CD4-positive, alpha-beta T cell treated with Interleukin-17A for 4 hours (primary cell): Measurements from ENCODE around the gene PILRA.
"Not testable (repeated sequence)": the region's sequence is repeated elsewhere in the genome, so short reads cannot be mapped to it uniquely, and the experiment has no call there.

Experiments
- DNase-seq: peaks from one replicate; pipeline ENCODE4 v3.0.0-alpha.2; 2020; ENCODE audit warnings: mixed read lengths

Gene PILRA

GRCh38 chr7:100435401-100436304, 62.4 kb downstream of the PILRA start:
- DNase-seq, result peak; percentile 71

DNA sequence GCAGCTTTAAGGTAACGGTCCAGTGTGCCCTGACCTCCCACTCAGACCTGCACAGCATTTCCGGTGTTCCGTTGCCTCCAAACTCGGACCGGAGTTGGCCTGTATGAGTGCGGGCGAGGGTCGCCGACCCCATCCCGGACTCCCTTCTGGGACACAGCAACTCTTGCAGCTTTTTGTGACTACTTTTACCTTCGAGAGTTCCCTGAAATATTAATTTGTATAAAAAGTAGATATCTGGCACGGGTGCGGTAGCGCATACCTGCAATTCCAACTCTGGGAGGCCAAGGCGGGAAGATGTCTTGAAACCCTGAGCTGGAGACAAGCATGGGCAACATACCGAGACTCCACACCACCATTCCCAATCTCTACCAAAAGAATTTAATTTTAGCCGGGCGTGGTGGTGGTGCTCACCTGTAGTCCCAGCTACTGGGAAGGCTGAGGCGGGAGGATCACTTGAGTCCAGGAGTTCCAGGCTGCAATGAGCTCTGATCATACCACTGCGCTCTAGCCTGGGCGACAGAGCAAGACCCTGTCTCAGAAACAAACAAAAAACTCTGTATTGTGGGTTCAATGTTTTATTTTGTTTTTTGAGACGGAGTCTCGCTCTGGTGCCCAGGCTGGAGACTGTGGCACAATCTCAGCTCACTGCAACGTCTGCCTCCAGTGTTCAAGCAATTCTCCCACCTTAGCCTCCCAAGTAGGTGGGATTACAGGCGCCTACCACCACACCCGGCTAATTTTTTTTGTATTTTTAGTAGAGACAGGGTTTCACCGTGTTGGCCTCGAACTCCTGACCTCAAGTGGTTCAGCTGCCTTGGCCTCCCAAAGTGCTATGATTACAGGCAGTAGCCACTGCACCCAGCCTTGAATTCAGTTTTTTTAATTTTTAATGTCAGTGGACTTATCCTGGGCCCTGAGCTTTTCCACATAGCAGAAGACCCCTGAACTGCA, 64.1 kb downstream of the PILRA start:
- DNase-seq, result no peak

GRCh38 chr7:100438172-100438571, 64.9 kb downstream of the PILRA start:
- DNase-seq, result no peak

DNA sequence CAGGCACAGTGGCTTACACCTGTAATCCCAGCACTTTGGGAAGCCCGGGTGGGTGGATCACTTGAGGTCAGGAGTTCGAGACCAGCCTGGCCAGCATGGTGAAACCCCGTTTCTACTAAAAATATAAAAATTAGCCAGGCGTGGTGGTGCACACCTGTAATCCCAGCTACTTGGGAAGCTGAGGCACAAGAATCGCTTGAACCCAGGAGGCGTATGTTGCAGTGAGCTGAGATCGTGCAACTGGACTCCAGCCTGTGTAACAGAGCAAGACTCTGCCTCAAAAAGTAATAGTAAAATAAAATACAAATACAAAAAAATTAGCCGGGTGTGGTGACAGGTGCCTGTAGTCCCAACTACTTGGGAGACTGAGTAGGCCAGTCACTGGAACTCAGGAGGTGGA, 65.4 kb downstream of the PILRA start:
- DNase-seq, result not testable (repeated sequence)

GRCh38 chr7:100439244-100439643, 66.0 kb downstream of the PILRA start:
- DNase-seq, result not testable (repeated sequence)

GRCh38 chr7:100441641-100442535, 68.6 kb downstream of the PILRA start:
- DNase-seq, result no peak

DNA sequence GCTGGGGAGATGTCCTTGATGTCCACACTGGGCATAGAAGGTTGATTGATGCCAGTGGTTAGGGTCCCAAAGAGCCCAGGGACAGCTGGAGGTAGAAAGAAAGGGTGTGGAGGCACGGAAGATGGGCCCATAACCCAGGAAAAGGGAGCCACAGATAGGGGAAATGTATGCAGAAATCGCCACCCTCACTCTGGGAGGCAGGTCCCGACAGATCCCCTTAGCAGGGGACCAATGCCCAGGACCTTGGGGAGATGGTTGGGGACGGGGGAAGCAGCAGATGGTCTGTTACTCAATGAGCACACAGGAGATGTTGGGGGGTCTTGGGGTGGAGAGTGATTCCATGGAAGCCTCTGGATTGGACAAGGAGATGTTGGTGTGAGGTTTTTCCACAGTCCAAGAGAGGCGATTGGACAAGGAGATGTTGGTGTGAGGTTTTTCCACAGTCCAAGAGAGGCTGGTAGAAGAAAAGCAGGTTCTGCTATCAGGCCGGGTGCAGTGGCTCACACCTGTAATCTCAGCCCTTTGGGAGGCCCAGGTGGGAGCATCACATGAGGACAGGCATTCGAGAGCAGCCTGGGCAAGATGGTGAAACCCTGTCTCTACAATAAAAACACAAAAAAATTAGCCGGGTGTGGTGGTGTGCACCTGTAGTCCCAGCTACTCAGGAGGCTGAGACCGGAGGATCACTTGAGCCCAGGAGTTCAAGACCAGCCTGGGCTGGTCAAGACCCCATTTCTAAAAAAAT, 70.0 kb downstream of the PILRA start:
- no peak for DNase-seq

DNA sequence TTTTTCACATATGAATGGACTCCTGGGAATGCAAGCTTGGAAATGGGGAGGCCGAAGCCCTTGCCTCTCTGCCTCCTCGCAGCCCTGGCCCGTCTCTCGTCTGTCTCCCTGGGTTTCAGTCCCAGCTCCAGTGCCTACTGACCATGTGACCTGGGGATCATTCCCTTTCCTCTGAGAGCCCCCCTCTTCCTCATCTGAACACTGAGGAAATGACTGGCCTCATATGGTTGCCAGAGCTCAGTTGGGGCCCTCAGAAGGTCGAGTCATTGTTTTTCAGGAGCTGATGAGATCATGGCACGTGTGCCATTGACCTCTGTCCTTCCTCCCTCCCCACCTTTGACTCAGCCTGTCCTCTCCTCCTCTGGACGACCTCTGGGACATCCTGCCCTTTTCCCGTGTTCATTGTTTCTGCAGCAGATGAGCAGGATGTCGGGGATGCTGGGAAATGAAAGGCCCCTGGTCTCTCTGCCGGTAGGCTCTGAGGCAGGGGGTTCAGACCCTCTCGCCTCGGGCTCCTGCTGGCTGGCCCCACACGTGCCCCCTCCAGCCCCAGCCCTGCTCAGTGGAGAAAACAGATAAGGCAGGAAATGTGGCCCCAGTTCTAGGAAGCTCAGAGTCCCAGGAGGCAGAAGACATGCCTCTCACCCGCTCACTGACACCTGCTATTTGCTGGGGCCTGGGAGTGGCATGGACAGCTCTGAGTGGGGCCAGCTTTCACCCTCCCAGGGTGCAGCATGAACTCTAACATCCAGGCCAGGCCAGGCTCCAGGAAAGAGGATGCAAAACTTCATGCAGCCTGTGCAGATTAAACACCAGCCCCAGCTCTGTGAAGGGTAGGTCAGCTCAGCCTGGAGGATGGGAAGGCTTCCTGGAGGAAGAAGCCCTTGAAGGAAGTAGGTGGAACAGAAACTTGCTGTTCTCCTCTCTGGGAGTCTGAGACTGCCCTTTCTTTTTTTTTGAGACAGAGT, 71.3 kb downstream of the PILRA start:
- no peak for DNase-seq

- DNase-seq, result no peak
Observed at GRCh38 chr7:100446040-100446439, 72.8 kb downstream of the PILRA start.

GRCh38 chr7:100447363-100447762, 74.1 kb downstream of the PILRA start:
- DNase-seq, result not testable (repeated sequence)

DNA sequence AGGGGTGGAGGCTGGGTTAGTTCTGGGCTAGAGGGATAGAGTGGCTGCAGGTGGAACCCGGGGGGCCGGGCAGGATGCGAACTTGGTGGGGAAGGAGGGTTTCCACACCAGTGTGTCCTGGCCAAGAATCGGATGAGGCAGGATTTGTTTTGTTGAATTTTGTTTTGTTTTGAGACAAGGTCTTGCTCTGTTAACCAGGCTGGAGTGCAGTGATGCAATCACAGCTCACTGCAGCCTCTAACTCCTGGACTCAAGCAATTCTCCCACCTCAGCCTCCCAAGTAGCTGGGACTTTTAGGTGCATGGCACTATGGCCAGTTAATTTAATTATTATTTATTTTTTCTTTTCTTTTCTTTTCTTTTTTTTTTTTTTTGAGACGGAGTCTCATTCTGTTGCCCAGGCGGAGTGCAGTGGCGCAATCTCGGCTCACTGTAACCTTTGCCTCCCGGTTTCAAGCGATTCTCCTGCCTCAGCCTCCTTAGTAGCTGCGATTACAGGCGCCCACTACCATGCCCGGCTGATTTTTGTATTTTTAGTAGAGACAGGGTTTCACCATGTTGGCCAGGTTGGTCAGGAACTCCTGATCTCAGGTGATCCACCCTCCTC, 76.0 kb downstream of the PILRA start:
- DNase-seq, result no peak
